Measurements from ENCODE around the gene PODXL2.

Gene PODXL2

GRCh38 chr3:127655641-127656040 lies 26.7 kb downstream of the PODXL2 start:
- DNase-seq (ENCODE audit: low spot score) = no peak

- no peak for DNase-seq (ENCODE audit: low spot score)
Measured at GRCh38 chr3:127656906-127657305, 27.9 kb downstream of the PODXL2 start.

- no peak for DNase-seq (ENCODE audit: low spot score)
Measured at GRCh38 chr3:127658234-127658633, 29.2 kb downstream of the PODXL2 start.

GRCh38 chr3:127660621-127661251 lies 31.8 kb downstream of the PODXL2 start:
- DNase-seq (ENCODE audit: low spot score) = no peak

- no peak for DNase-seq (ENCODE audit: low spot score)
Measured at GRCh38 chr3:127661600-127661999, 32.6 kb downstream of the PODXL2 start.

GRCh38 chr3:127662001-127662469 lies 33.0 kb downstream of the PODXL2 start:
- DNase-seq (ENCODE audit: low spot score) = no peak

GRCh38 chr3:127663151-127663550 lies 34.2 kb downstream of the PODXL2 start:
- no peak for DNase-seq (ENCODE audit: low spot score)

- no peak for DNase-seq (ENCODE audit: low spot score)
Measured at GRCh38 chr3:127665165-127665564, 36.2 kb downstream of the PODXL2 start.

GRCh38 chr3:127665586-127665985 lies 36.6 kb downstream of the PODXL2 start:
- DNase-seq (ENCODE audit: low spot score) = no peak

- DNase-seq (ENCODE audit: low spot score) = peak; percentile 39
Measured at GRCh38 chr3:127666676-127667075, 37.7 kb downstream of the PODXL2 start.

- peak; percentile 81 for DNase-seq (ENCODE audit: low spot score)
Measured at GRCh38 chr3:127667119-127667681, 38.2 kb downstream of the PODXL2 start.

GRCh38 chr3:127668906-127669305 lies 39.9 kb downstream of the PODXL2 start:
- DNase-seq (ENCODE audit: low spot score) = no peak

GRCh38 chr3:127669541-127670228 lies 40.7 kb downstream of the PODXL2 start:
- no peak for DNase-seq (ENCODE audit: low spot score)

GRCh38 chr3:127670229-127670559 lies 41.2 kb downstream of the PODXL2 start:
- no peak for DNase-seq (ENCODE audit: low spot score)

- DNase-seq (ENCODE audit: low spot score) = no peak
Measured at GRCh38 chr3:127670761-127671522, 42.0 kb downstream of the PODXL2 start.

GRCh38 chr3:127671523-127672428 lies 42.8 kb downstream of the PODXL2 start:
- DNase-seq (ENCODE audit: low spot score) = no peak

GRCh38 chr3:127672429-127673190 lies 43.6 kb downstream of the PODXL2 start, which contains the start of gene ABTB1:
ABTB1 (plus strand) TSS chr3:127672952; CDS start chr3:127673026, 74 bp downstream.
- DNase-seq (ENCODE audit: low spot score) = peak; percentile 82

GRCh38 chr3:127673191-127674100 lies 44.5 kb downstream of the PODXL2 start:
- DNase-seq (ENCODE audit: low spot score) = no peak

GRCh38 chr3:127674101-127674721 lies 45.2 kb downstream of the PODXL2 start:
- no peak for DNase-seq (ENCODE audit: low spot score)

All from Ammon's horn (tissue), 1 donor.